Measurements from ENCODE around the gene RAB26.

Gene RAB26

DNA sequence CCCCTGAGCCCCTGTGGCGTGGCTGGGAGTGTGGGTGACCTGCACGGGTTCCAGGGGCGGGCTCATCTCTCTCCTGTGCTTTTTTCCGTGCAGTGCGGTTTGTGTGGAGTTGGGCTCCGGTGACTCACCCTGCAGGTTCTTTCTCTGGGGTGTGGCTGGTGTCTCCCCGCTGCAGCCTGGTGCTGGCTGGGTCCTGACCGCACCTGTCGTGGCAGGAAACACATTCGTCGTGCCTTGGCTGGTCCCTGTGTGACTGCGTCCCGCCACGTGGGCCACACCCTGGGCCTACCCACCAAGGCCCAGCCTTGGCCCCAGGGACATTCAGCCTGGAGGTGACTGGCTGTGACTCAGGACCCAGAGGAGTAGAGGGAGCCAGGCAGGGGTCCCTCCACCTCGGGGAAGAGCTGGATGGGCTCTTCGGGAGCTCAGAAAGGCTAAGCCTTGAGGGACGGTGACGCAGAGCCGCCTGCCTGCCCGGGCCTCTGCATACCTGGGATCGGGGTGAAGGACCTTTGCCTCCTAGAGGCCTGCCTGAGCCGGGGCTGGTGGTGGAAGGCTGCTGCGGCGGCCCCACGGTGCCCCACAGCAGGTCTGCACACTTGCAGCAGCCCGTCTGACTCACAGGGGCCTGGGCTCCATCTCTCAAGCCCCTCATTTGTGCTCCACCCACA, 14.9 kb downstream of the RAB26 start:
- DNase-seq, result no peak

DNA sequence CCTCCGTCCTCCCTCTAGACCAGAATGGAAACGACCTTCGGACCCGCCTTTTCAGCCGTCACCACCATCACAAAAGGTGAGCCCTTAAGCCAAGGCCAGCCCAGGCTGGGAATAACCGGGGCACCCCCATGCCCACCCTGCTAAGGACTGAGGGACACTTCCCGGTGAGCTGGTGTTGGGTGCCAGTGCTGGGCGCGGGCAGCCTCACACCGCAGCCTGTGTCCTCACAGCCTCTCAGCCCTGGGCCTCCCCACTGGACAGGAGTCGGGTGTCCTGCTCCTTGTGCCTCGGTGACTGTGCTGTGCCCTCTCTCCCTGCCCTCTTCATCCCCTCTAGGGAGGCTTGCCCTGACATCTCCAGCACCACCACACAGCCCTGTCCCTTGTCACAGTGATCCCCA, 17.4 kb downstream of the RAB26 start:
- DNase-seq, result no peak

DNA sequence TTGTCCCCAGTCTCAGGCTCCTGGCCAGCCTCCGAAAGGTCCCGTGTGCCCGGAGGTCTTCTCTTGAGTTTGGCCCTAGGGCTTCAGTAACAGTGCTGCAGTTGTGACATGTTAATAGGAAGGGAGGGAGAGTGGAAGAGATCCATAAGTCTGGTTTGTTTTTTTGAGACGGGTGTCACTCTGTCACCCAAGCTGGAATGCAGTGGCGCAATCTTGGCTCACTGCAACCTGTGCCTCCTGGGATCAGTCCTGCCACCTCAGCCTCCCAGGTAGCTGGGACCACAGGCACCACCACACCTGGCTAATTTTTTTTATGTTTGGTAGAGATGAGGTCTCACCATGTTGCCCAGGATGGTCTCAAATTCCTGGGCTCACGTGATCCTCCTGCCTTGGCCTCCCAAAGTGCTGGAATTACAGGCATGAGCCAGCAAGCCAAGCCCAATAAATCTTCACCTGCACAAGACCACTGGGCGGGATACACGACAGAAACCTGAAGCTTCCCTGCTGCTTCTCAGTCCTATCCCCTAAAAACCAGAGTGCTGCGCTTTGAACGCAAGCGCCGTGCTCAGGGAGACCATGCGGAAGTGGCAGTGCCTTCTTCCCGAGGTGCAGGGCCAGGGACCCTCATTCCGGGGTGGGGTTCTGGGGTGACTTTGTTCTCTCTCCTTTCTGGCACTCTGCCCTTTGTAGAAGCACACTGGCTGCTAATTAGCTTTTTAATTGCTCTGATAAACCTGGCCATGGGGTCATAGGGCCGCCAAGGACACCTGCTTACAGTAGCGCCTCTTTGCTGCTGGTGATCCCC, 18.0 kb downstream of the RAB26 start:
- no peak for DNase-seq

DNA sequence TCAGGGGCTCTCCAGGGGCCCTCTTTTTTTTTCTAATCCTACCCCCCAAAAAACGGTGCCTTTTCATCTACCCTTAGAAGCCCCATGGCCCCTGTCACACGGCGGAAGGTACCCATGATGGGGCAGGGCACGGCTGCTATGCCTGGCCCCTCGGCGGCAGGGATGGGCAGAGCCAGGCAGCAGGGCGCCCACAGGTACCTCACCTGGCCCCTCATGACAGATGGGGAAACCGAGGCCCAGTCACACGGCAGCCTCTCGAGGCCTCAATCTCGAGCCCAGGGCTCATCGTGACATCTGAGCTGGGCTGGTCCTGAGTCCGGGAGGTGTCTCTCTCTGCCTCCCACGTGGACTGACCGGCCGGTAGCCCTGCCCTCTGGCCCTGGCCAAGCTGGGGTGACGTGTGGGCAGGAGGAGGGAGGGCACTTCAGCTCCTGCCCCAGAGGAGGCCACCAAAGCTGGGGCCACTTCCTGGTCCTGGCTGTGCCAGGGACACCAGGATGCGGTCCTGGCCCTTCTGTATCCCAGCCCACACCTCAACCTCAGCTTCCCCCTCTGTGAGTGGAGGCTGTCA, 18.7 kb downstream of the RAB26 start:
- no peak for DNase-seq

DNA sequence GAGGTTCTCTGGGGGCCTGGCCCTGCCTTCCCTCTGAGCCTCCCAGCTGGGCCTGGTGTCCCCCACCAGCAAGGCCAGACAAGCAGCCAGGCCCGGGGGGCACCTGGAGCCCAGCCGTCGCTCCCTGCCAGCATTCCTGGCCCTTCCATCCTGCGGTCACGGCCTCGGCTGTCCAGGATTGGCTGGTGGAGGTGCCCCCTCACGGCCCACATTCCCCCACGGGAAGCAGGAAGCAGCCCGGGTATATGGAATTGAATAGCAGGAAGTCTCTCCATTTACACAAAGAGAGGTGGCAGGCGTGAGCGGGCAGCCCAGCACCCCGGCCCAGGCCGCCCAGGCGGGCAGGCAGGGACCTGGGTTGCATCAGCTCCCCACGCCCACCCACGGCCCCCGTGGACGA, 21.7 kb downstream of the RAB26 start:
- no peak for DNase-seq

DNA sequence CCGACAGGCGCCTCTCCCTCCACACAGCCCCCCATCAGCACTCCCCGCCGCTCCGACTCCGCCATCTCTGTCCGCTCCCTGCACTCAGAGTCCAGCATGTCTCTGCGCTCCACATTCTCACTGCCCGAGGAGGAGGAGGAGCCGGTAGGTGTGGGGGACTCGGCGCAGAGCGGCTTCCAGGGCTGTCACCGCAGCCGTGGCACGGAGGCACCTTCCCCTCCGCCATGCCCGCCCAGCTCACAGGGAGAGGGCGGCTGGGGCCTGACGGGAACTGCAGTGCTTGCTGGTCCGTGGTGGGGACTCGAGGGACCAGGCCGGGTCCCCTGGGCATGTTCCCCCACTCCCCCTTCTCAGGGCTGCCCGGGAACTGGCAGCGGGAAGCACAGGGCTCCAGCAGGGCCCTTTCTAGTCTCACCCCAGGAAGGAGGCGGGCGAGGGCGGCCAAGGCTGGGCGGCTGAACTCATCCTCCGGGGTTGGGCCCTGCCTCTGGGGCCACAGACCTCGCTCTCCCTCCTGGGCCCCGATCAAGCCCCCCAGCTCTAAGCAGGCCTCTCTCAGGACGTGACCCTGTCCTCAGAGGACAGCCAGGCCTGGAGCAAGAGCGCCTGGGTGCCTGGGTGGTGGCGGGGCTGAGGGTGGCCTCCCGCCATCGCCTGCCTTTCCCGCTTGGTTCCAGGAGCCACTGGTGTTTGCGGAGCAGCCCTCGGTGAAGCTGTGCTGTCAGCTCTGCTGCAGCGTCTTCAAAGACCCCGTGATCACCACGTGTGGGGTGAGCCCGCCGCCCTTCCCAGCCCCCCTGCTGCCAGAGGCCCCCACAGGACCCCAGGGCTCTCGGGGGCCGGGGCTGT, 22.4 kb downstream of the RAB26 start:
- no peak for DNase-seq

DNA sequence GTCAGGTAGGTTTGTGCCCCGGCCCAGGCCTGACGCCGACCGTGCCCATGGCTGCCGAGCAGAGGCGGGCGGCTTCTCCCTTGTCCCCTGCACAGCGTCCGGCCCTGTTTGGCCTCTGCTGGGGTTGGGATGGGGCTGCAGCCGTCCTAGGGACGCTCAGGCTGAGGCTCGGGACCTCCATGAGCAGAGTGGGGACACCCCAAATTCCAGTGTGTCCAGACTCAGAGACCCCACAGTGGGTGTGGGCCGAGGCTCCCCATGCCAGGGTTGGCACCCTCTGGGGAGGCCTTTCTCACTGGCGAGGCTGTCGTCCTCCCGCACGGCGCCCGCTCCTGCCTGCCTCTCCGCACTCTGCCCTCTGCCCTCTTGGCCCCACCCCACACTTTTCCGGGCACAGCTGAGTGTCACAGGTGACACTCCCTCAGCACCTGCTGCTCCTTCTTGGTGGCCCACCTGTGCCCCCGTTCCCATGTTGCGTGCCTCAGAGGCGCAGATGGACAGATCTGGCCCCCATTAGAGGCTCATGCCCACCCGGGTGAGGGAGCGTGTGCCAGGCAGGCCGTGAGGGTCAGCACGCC, 23.3 kb downstream of the RAB26 start:
- no peak for DNase-seq

DNA sequence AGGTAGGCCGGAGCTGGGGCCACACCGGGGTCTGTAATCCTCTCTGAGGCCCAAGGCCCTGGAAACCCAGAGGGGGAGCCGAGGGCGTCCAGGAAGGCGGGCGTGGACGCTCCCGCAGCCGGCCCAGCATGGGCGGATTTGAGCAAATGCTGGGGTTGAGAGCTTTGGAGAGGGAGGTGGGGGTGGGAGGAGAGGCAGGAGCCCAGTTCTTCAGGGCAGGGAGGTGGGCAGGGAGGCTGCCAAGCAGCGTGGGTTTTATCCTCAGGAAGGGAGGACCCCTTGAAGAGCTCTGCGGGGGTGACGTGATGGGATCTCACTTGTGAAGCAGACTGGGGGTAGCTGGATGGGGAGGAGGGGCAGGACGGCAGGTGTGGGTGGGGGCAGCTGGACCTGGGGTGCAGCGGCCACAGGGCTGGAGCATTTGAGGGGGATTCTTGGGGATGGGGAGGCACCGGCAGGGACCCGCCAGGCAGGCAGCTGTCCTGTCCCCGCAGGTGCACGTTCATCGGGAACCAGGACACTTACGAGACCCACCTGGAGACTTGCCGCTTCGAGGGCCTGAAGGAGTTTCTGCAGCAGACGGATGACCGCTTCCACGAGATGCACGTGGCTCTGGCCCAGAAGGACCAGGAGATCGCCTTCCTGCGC, 24.4 kb downstream of the RAB26 start:
- DNase-seq, result no peak

DNA sequence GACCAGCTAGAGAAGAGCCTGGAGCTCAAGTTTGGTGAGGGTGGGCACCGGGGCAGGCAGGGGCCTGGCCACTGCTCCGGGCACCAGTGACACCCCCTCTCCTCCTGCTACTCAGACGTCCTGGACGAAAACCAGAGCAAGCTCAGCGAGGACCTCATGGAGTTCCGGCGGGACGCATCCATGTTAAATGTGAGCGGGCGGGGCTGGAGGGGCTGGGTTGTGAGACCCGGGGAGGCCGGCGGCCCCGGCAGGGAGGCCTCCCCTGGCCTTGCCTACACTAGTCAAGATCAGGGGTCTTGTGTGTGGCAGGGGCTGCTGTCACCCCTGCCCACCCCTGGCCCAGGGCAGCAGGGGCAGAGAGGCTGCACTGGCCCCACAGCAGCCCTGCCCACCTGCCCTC, 24.9 kb downstream of the RAB26 start:
- no peak for DNase-seq

DNA sequence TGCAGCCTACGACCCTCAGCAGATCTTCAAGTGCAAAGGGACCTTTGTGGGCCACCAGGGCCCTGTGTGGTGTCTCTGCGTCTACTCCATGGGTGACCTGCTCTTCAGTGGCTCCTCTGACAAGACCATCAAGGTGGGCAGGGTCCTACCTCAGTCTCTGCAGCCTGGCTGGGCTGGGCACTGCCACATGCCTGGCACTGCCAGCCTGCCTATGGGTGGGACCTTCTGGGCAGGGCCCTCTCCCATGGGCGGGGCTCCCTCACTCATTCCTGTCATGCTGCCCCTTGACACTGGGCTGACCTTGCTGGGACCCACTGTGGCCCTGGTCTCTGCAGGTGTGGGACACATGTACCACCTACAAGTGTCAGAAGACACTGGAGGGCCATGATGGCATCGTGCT, 25.5 kb downstream of the RAB26 start:
- DNase-seq, result no peak

DNA sequence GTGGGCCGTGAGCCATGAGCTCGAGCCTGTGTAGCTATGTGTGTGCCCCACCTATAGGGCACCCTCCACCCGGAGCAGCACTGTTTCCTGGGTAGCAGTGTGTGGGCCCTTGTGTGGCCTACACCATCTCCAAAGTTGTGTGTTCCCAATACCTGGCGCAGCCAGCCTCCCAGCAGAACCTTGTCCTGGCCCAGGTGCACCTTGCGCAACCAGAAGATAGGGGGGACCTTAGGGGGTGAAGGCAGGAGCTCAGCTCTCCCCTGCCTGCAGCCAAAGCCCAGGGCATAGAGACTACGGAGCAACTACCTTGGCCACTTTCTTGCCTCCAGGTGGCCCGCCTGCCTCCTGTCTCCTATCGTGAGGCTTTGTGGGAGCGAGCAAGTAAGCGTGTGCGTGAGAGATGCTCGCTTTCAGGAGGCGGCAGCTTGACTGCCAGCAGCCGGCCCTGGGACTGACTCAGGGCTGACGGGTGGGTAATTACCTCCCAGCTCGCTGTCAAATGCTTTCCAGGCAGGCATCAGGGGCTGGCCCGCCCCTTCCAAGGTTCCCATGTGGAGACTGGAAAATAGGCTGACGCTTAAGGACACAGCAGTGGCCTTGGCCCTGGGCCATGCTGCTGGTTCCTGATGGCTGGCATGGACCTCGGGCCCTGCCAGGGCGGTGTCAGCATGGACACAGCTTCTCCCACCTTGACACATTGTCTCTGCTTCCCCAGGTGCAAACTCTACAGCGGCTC, 26.1 kb downstream of the RAB26 start:
- no peak for DNase-seq

DNA sequence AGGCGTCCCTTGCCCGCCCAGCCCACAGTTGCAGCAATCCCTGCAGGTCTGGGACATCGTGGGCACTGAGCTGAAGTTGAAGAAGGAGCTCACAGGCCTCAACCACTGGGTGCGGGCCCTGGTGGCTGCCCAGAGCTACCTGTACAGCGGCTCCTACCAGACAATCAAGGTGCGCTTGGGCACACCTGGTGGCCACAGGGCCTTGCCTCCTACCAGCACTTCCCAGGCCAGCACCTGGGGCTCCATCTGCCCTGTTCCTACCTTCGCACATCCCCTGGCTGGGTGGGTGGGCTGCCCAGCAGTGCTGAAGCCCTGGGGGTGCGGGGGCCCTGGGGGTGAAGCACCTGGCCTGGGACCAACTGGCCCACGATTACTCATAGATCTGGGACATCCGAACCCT, 27.0 kb downstream of the RAB26 start:
- no peak for DNase-seq

DNA sequence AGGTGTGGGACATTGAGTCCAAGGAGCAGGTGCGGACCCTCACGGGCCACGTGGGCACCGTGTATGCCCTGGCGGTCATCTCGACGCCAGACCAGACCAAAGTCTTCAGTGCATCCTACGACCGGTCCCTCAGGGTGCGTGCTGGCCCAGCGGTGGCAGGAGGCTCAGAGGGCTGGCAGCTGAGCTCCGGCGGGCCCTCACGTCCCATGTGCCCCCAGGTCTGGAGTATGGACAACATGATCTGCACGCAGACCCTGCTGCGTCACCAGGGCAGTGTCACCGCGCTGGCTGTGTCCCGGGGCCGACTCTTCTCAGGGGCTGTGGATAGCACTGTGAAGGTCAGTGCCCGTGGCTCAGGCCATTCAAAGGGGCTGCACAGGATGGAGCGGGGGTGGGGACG, 27.6 kb downstream of the RAB26 start:
- DNase-seq, result no peak

DNA sequence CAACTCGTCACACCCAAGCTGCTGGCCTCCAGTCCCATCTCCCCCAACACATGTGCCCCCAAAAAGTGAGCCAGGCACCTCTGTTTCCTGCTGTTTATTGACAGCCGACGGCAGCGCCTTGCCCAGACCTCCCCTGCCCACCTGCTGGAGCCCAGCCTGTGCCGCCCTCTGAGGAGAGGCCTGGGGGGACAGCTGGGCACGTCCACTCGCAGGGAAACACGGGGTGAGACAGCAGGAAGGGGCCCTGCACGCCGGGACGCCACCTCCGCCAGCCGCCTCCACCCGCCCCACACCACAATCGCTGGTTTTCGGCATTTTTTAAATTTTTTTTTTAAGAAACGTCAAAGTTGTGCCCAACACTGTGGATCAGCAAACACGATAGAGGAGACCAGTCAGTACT, 28.7 kb downstream of the RAB26 start:
- DNase-seq, result no peak

DNA sequence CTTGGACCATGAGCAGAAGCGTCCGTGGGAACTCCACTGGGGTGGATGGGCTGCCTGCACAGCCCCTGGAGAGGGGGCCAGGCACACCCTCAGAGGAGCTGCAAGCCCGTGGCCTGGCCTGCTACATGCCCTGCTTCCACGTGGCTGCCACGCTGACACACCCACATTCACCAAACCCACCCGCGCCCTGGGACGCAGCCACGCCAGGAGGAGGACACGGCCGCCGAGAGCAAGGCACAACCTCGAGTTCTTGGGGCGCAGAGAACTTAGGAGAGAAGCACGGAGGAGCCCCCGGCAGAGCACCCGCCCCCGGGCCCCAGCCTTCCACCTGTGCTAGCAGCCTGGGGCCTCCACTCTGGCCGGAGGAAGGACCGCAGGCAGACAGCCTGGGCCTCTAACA, 29.1 kb downstream of the RAB26 start:
- DNase-seq, result no peak

DNA sequence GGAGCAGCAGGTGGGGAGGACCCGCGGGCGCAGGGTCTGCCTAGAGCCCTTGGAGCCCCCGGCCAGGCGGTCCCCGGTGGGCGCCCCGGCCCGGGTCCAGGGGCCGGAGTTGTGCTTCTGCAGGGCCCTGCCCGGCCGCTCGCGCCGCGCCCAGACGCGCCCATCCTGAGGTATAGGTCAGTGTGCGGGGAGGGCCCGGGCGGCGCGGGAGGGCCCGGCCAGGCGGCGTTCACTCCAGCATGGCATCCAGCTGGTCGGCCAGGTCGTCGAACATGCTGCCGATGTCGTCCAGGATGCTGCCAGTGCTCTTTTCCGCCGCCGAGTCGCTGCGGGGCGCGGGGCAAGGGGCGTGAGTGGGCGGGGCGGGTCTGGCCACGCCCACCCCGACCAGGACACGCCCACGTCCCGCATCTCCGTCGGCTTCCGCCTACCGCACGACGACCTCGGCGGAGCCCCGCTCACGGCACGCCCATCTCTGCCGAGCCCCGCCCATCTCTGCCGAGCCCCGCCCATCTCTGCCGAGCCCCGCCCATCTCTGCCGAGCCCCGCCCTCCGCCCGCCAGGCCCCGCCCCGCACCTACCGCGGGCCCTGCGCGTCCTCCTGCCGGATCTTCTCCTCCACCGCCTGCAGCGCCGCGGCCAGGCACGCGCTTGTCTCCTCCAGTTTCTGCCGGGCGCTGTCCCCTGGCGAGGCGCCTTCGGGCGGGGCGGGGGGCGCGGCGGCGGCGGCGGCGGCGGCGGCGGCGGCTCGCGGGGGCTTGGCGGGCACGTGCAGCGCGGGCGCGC, 30.1 kb downstream of the RAB26 start:
- no peak for DNase-seq

DNA sequence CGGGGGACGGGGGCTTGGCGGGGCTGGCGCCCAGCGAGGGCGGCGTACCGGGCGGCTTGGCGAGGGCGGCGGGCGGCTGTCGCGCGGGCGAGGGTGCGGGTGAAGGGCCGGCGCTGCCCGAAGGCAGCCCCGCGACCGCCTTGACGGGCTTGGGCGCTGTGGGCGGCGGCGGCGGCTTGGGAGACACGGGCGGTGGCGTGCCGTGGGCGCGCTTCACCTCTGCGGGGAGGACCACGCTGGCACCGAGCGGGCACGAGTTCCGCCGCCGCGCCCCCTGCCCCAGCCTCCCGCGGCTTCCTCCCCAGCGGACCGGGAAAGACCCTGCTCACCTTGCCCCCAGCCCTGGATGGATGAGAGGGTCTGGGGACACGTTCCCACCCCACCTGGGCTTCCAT, 30.7 kb downstream of the RAB26 start:
- no peak for DNase-seq

DNA sequence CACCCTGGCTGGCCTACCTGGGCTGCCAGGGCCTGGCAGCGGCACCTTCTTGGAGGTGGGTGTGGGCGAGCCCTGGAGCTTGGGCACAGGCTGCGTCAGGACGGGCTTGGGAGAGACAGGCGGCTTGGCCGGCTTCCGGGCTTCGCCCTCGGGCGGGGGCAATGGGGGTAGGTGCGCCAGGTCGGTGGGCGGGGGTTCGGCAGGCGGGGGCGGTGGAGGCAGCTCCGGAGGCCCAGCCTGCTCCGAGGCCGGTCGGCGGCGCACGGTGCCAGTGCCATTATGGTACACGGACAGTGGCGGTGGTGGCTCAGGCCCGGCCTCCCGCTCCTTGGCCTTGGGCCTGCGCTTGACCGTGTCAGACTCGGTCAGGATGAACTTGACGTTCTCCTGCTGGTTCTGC, 31.2 kb downstream of the RAB26 start:
- DNase-seq, result no peak

DNA sequence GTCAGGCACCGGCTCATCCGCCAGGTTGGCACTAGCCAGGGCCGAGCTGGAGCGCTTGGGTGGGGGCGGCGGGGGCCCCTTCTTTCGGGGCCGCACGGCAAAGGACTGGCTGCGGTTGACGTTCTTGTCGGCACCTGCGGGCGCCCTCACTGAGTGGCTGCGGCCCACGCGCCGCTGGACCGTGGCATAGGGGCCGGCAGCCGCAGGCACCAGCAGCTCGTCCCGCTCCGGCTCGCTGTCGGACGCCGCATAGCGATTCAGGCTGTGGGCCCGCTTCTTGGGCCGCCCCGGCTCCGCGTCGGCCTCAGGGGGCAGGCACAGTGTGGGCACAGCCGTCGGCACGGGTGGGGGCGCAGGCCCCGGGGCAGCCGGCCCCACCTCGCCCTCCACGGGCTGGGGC, 32.0 kb downstream of the RAB26 start:
- DNase-seq, result no peak

DNA sequence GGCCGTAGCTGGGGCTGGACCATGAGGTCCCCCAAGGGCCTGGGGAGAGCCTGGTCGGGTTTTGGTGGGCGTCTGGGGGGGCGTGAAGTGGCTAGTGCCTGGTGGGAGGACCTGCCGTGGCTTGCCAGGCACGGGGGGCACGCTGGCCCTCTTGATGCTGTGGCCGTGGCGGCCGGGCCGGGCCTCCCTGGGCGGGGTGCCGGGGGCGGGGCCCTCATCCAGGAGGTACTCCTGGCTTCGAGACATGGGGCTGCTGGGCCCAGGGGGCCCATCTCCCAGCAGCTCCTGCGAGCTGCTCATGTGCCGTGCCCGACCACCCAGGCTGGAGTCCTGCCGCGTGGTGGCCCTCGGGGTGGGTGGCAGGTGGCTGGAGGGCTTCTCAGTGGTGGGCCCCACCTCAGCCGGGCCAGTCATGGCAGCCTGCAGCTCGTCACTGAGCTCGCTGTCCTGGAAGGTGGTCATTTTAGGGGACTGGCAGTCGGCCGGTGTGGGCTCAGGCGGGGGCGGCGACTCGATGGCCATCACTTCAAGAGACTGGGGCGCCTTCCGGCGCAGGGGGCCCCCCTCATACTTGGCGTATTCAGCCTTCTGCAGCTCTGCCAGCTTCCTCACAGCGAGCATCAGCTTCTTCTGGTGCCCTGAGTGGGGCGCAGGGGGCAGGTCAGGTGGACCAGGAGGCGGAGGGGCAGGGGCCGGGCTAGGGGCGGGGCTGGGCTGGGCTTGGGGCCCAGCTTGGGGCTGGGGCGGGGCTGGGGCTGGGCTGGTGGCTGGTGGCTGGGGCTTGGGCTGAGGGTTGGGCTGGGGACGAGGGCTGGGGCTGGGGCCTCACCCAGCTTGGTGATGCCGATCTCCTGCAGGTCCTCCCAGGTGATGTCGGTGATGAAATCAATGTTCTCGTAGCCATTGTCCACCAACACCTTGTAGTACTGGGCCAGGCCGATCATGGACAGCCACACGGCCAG, 32.8 kb downstream of the RAB26 start:
- DNase-seq, result no peak
